Mammary epithelial cell (primary cell): ENCODE data around the gene ADAMTS3.

Source experiments
- EZH2 ChIP-seq: IDR thresholded peaks from 2 replicates; pipeline ENCODE4 v1.6.1; 2012; ENCODE audit warnings: low read length, inconsistent platforms, borderline replicate concordance
- TF ChIP-seq, protein P1 (sequence below), 2 donors: IDR thresholded peaks in 1 of 2; conservative IDR thresholded peaks in 1 of 2; 2 replicates each; pipeline ENCODE4 v1.5.1; 2011 to 2012; ENCODE audit warnings: inconsistent platforms in 2 of 2, low read length in 2 of 2, mild to moderate bottlenecking in 2 of 2, control low read depth in 1 of 2, low read depth in 1 of 2; ENCODE audit not compliant: insufficient read depth in 1 of 2; ENCODE audit errors: extremely low read depth in 1 of 2

DNA sequence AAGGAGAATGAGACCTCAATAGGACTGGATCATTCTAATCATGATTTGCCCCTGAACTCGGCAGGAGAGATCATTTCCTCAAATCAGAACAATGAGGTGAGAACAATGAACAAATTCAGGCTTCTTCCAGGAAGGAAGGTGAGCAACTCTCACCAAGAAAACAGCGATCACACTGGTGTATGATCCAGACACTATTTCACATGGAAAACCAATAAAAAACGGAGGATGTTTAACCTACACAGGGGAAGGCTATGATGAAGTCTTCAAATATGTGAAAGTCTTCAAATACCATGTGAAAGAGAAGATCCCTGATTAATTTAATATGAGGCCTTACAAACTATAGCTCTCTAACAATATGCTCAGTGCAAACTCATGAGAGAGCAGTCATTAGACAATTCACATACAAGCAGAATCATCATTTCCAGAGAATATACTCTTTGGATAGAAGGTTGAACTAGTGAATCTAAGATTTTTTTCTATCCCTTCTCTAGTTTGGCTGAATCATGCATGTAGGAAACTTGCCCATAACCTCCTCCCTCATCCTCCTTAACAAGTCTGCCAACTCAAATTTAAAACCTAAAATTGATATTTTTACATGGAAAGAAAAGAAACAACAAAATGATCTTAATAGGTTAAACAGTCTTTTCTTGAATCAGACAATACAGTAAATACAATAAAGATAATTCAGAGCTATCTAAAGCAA lies 122.5 kb downstream of the ADAMTS3 start:
- TF ChIP-seq, protein P1, sequence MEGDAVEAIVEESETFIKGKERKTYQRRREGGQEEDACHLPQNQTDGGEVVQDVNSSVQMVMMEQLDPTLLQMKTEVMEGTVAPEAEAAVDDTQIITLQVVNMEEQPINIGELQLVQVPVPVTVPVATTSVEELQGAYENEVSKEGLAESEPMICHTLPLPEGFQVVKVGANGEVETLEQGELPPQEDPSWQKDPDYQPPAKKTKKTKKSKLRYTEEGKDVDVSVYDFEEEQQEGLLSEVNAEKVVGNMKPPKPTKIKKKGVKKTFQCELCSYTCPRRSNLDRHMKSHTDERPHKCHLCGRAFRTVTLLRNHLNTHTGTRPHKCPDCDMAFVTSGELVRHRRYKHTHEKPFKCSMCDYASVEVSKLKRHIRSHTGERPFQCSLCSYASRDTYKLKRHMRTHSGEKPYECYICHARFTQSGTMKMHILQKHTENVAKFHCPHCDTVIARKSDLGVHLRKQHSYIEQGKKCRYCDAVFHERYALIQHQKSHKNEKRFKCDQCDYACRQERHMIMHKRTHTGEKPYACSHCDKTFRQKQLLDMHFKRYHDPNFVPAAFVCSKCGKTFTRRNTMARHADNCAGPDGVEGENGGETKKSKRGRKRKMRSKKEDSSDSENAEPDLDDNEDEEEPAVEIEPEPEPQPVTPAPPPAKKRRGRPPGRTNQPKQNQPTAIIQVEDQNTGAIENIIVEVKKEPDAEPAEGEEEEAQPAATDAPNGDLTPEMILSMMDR (conservative IDR thresholded peaks at IDR 0.05 in 1 of 2, IDR thresholded peaks at IDR 0.05 in 1 of 2; ENCODE audit: extremely low read depth in 1 of 2, insufficient read depth in 1 of 2, low read depth in 1 of 2, low read length in 2 of 2): no peak
- TF ChIP-seq EZH2: no peak
